Kidney epithelial cell (primary cell): ENCODE measurements around the gene LRRC2. TPM values are rescaled to one million over a fixed set of nuclear protein-coding genes. Genes with fewer than 3 reads are reported as not detected.
A peak's percentile ranks its signal among the peaks of the same experiment; 100 is the strongest.

Source experiments
- DNase-seq: peaks from one replicate; pipeline ENCODE4 v3.0.0-alpha.2; 2010; ENCODE audit warnings: low read depth
- H3K27me3 ChIP-seq: 2 replicates; pipeline ENCODE4 v1.6.0; 2011; ENCODE audit warnings: low read length; ENCODE audit not compliant: control insufficient read depth, insufficient read depth
- H3K36me3 ChIP-seq: 2 replicates; pipeline ENCODE4 v1.5.1; 2011; ENCODE audit warnings: low read length; ENCODE audit not compliant: control insufficient read depth, insufficient read depth
- H3K4me3 ChIP-seq: 2 replicates; pipeline ENCODE4 v1.5.1; 2011; ENCODE audit warnings: low read depth, mild to moderate bottlenecking, control low read depth, low read length
- total RNA-seq: library from RNA; depleted of rRNA; stranded (reverse); fragments of >200 nt; gene quantifications from 2 replicates; pipeline ENCODE4 v1.2.3, GENCODE V29; 2015
- TF ChIP-seq, protein P1 (sequence below): IDR thresholded peaks from 2 replicates; pipeline ENCODE4 v1.5.1; 2011; ENCODE audit warnings: mild to moderate bottlenecking, moderate library complexity, low read length, control low read depth, inconsistent platforms; ENCODE audit not compliant: insufficient read depth, poor library complexity, severe bottlenecking

Gene LRRC2
- total RNA-seq, 1 donor from 2014 or later: 0.29 TPM

DNA sequence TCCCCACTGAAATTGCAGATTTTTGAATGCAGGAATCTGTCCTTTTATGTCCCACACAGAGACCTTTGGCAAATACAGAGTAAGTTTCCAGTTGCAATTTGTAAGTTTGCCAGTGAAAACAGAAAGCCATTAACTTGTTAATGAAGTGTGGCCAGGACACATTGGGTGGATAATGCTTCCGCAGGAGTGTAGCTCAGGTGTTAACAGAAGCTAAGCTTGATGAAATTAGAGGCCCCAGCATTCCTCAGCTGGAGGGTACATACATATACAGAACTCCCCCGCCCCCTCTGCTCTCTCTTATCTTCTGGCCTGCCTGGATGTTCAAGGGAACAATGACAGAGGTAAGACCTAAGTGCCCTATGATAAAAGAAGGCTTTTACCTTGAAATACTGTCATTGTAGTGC lies 8.1 kb upstream of the LRRC2 start:
- TF ChIP-seq, protein P1, sequence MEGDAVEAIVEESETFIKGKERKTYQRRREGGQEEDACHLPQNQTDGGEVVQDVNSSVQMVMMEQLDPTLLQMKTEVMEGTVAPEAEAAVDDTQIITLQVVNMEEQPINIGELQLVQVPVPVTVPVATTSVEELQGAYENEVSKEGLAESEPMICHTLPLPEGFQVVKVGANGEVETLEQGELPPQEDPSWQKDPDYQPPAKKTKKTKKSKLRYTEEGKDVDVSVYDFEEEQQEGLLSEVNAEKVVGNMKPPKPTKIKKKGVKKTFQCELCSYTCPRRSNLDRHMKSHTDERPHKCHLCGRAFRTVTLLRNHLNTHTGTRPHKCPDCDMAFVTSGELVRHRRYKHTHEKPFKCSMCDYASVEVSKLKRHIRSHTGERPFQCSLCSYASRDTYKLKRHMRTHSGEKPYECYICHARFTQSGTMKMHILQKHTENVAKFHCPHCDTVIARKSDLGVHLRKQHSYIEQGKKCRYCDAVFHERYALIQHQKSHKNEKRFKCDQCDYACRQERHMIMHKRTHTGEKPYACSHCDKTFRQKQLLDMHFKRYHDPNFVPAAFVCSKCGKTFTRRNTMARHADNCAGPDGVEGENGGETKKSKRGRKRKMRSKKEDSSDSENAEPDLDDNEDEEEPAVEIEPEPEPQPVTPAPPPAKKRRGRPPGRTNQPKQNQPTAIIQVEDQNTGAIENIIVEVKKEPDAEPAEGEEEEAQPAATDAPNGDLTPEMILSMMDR: no peak
- Histone ChIP-seq H3K27me3 (peaks cover 3% of the 10 kb centered on the region), H3K4me3 (no peak overlapping the region), H3K36me3 (no peaks in the 10 kb centered on the region)
- no peak for DNase-seq

DNA sequence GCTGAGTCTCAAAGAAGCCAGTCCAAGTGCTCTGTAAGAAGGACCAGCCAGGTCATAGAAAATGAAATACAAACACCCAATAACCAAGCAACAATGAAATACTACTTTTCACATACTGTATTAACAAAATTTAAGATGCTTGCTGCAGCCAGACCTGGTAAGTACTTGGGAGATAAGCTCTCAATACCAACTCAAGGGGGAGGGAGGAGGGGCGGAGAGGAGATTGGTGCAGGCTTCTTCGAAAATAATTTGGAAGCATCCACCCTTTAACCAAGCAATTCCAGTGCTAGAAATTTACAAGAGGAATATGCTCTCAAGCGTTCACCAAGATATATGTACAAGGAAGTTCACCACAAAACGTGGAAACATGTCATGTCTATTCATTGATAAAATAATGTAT lies 7.6 kb upstream of the LRRC2 start:
- no peak for DNase-seq
- TF ChIP-seq, protein P1: no peak
- Histone ChIP-seq H3K4me3 (no peak overlapping the region), H3K36me3 (no peaks in the 10 kb centered on the region), H3K27me3 (peaks cover 3% of the 10 kb centered on the region)

DNA sequence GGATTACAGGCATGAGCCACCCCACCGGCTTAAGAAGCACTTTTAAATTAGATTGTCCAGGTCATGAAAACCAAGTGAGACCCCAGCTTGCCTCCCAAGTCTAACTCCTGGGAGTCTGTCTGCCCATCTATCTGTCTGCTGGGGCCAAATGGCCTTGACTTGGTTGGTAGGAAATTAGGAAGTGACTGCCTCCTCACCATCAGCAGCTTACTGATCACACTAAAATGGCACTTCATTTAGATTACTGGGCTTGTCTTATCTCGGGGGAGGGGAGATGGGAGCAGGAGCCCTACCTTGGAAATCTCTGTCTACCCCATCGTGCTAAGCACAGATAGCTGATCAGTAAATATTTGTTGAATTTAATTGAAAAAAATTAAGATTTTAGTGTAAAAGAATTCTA lies 5.6 kb upstream of the LRRC2 start:
- H3K27me3 ChIP-seq: no peaks in the 10 kb centered on the region
- DNase-seq: no peak
- H3K4me3 ChIP-seq: no peak overlapping the region
- TF ChIP-seq, protein P1: no peak
- no peaks in the 10 kb centered on the region for H3K36me3 ChIP-seq

DNA sequence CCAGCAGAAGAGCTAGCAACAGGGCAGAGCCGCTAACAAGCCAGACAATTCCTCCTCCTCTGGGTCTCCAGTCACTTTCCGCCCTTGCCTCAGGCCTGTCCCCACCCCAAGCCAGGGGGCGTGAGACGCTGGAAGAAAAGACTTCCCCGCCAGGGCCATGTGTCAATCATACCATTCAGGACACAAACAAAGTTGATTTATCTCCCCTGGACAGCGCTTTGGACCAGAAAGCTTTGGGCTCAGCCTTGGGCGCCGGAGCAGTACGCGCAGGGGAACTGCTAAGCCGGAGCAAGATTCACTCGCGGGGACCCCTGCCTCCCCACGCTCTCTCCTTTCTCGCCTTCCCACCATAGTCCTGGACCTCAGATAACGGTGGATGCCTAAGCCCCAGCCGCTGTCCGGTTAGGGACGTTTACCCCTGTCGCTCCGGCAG lies 479 bp downstream of the LRRC2 start:
- no peak for DNase-seq
- H3K4me3 ChIP-seq: peak overlapping the region; percentile 40
- TF ChIP-seq, protein P1: no peak

DNA sequence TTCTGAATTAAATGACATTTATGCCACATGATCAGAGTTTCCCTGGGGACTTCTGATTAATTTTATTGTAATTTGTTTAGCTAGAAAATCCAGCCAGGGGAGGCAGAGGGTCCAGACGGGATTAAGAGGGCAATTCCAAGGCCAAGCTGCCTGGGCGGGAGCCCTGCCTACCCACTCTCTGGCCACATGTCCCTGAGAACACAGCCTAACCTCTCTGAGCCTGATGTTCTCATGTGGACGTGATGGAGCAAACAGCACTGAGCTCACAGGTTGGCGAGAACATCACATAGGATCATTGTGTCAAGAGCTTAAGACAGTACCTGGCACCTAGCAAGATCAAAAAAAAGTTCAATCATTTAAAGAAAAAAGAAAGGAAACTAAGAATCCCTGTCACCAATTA lies 1.0 kb downstream of the LRRC2 start:
- H3K36me3 ChIP-seq: no peaks in the 10 kb centered on the region
- H3K4me3 ChIP-seq: no peak overlapping the region
- peaks cover 8% of the 10 kb centered on the region for H3K27me3 ChIP-seq
- TF ChIP-seq, protein P1: no peak
- no peak for DNase-seq

More for the DNA sequence above, 479 bp downstream of the LRRC2 start:
- Histone ChIP-seq H3K36me3 (no peaks in the 10 kb centered on the region), H3K27me3 (peaks cover 8% of the 10 kb centered on the region)

DNA sequence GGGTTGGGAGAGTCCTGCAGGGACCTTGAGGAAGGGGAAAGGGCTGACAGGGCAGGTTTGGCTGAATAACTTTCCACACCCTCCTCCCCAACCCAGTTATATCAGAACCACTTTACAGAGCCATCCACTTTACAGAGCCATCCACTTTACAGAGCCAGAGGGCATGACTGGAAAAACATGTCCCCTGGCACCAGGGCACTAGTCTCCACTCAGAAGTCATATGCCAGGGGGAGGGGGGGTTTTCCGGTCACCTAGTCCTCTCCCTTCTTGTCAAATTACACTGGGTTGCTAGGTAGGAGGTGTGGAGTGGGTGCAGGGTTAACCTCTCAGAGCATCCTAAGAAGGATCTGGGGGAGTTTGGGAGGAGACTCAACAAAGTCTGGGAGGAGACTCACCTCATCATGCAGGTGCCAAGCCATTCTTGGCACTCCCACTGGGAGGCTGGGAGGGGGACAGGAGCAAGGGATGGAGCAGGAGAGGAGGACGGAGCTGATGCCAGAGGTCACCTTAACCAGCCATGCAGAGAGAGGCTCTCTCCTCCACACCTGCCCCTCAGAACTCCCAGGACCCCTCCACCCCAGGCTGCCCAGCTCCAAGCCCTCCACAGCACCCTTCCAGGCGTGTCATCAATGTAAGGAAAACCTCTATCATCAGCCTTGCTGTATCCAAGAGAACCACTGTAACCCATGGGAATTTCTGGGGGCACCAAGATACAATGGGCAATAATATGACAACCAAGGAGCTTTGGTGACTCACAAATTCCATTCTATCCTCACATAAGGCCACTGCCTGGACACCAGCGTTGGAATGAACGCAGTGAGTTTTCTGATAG lies 1.7 kb downstream of the LRRC2 start:
- Histone ChIP-seq H3K4me3 (no peak overlapping the region), H3K36me3 (no peaks in the 10 kb centered on the region), H3K27me3 (peaks cover 8% of the 10 kb centered on the region)
- TF ChIP-seq, protein P1: no peak
- DNase-seq: no peak
